ENCODE data around the gene GALNT12. TPM values are rescaled to one million over a fixed set of nuclear protein-coding genes. Genes with fewer than 3 reads are reported as not detected.

The GALNT12 gene
- total RNA-seq, 1 experiment from 2014 or later = 3.3 TPM

- ChIA-PET CTCF (no interaction called here), POLR2A (no interaction called here)
- Histone ChIP-seq H3K36me3 (ENCODE audit: control insufficient read depth, insufficient read depth, low read length) (no peaks in the 10 kb centered on the region), H3K27ac (ENCODE audit: low read length) (no peak overlapping the region), H3K4me3 (ENCODE audit: low read depth in 2 of 2, low read length in 2 of 2) (no peak overlapping the region), H3K27me3 (ENCODE audit: control insufficient read depth, insufficient read depth, low read length) (no peaks in the 10 kb centered on the region), H3K4me1 (ENCODE audit: control insufficient read depth, insufficient read depth, low read length) (no peaks in the 10 kb centered on the region), H3K9me3 (ENCODE audit: control insufficient read depth, insufficient read depth, low read depth, low read length) (no peaks in the 10 kb centered on the region)
- in situ Hi-C loops (cut with HindIII; ENCODE audit: low pct_unique_long_range_greater_than_20kb, low sequenced_read_pairs) (no loop called here), intact Hi-C loops (cut with micrococcal nuclease; ENCODE audit: unreplicated experiment) (no loop called here)
- DNase-seq (ENCODE audit: low read depth, low spot score) (no peak), ATAC-seq (no peak)
- TF ChIP-seq, protein P1, sequence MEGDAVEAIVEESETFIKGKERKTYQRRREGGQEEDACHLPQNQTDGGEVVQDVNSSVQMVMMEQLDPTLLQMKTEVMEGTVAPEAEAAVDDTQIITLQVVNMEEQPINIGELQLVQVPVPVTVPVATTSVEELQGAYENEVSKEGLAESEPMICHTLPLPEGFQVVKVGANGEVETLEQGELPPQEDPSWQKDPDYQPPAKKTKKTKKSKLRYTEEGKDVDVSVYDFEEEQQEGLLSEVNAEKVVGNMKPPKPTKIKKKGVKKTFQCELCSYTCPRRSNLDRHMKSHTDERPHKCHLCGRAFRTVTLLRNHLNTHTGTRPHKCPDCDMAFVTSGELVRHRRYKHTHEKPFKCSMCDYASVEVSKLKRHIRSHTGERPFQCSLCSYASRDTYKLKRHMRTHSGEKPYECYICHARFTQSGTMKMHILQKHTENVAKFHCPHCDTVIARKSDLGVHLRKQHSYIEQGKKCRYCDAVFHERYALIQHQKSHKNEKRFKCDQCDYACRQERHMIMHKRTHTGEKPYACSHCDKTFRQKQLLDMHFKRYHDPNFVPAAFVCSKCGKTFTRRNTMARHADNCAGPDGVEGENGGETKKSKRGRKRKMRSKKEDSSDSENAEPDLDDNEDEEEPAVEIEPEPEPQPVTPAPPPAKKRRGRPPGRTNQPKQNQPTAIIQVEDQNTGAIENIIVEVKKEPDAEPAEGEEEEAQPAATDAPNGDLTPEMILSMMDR (IDR thresholded peaks at IDR 0.05) = no peak
- no peak for TF ChIP-seq REST (IDR thresholded peaks at IDR 0.05; ENCODE audit: insufficient read depth in 1 of 2, low read depth in 2 of 2, low read length in 1 of 2)
- TF ChIP-seq POLR2AphosphoS5 (IDR thresholded peaks at IDR 0.05; ENCODE audit: low read depth, low read length) = no peak
- TF ChIP-seq TCF7L2 (IDR thresholded peaks at IDR 0.05; ENCODE audit: low read depth, low read length) = no peak
- no peak for TF ChIP-seq SIN3A (IDR thresholded peaks at IDR 0.05; ENCODE audit: borderline replicate concordance, insufficient read depth, low read depth, low read length)
- no TSS peak for BruUV-seq (replicated peaks)
Observed at GRCh38 chr9:98825414-98825813, 17.9 kb downstream of the GALNT12 start.

- no peak overlapping the region for H3K4me3 ChIP-seq (ENCODE audit: low read depth in 2 of 2, low read length in 2 of 2)
- BruUV-seq (replicated peaks) = no TSS peak
- ATAC-seq (no peak), DNase-seq (ENCODE audit: low read depth, low spot score) (no peak)
- TF ChIP-seq TCF7L2 (IDR thresholded peaks at IDR 0.05; ENCODE audit: low read depth, low read length) (no peak), SIN3A (IDR thresholded peaks at IDR 0.05; ENCODE audit: borderline replicate concordance, insufficient read depth, low read depth, low read length) (no peak), REST (IDR thresholded peaks at IDR 0.05; ENCODE audit: insufficient read depth in 1 of 2, low read depth in 2 of 2, low read length in 1 of 2) (no peak), POLR2AphosphoS5 (IDR thresholded peaks at IDR 0.05; ENCODE audit: low read depth, low read length) (no peak)
- TF ChIP-seq, protein P1 (IDR thresholded peaks at IDR 0.05) = no peak
- intact Hi-C loops (cut with micrococcal nuclease; ENCODE audit: unreplicated experiment) (no loop called here), in situ Hi-C loops (cut with HindIII; ENCODE audit: low pct_unique_long_range_greater_than_20kb, low sequenced_read_pairs) (no loop called here)
- H3K27ac ChIP-seq (ENCODE audit: low read length) = no peak overlapping the region
- no peaks in the 10 kb centered on the region for H3K36me3 ChIP-seq (ENCODE audit: control insufficient read depth, insufficient read depth, low read length)
- CTCF ChIA-PET = no interaction called here
- no peaks in the 10 kb centered on the region for H3K4me1 ChIP-seq (ENCODE audit: control insufficient read depth, insufficient read depth, low read length)
- no peaks in the 10 kb centered on the region for H3K27me3 ChIP-seq (ENCODE audit: control insufficient read depth, insufficient read depth, low read length)
- POLR2A ChIA-PET = no interaction called here
- no peaks in the 10 kb centered on the region for H3K9me3 ChIP-seq (ENCODE audit: control insufficient read depth, insufficient read depth, low read depth, low read length)
Observed at GRCh38 chr9:98826716-98827115, 19.2 kb downstream of the GALNT12 start.
